GM10266 (cell line): Measurements from ENCODE around the gene SHOC1.

ENCODE experiments used
- DNase-seq: peaks from one replicate; pipeline ENCODE4 v3.0.0; 2012; ENCODE audit errors: extremely low spot score
- TF ChIP-seq, protein P1 (sequence below): IDR thresholded peaks from 2 replicates; pipeline ENCODE4 v1.5.1; 2012; ENCODE audit warnings: mild to moderate bottlenecking, low read depth; ENCODE audit not compliant: control insufficient read depth, insufficient read depth; ENCODE audit errors: missing control alignments

SHOC1 gene

DNA sequence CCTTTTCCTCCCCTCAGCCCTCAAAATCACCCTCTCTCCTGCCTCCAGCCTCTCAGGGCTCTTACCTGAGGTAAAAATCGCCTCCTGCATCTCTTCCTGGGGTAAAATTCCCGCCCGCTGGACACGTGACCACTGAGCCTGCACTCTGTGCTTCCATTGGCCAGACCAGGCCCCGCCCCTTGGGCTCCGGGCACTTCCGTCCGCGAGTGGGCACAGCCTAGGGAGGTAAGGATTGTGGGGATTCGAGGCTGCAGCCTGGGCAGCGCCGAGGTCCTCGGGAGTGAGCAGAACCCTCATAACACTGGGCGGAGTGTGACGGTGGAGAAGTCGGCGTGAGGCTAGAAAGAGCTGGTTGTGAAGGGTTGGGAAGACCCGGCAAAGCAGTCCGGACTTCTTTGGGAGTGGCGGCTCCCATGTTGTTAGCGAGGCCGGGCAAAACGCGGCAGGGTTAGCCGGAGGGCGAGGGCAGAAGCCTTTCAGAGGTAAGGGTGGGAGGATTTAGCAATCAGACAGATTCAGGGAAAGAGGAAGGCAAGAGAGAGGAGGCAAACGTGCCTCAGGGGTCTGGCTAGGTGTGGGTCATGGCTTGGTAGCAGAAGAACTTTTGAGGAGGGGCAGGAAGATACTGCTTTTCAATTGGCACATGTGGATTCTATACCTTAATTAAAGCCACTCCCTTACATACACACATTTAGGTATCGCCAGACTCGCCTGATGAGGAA, at the start of gene SHOC1:
TSS of gene SHOC1 (minus strand) at position 103 of the 722 bp plus-strand sequence. CDS start 3,519 bp downstream, outside the sequence.
- DNase-seq: no peak

DNA sequence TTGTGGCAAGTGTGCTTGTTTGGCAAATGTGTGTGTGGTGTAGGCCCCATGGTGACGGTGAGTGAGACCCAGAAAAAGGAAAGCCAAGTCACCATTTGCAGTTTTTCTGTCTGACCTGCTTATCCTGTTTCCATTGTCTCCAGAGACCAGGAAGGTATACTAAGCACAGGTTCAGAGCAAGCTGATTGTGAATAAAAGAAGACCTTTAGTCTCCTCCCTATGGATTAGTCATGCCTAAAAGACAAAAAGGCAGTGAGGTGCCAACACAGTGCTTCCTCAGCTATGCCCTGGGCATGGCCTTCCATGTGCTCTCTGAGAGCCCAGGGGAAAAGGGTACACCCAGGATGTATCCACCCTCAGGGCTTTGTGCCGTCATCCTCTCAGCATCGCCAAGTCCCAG, 49.2 kb upstream of the SHOC1 start:
- TF ChIP-seq, protein P1, sequence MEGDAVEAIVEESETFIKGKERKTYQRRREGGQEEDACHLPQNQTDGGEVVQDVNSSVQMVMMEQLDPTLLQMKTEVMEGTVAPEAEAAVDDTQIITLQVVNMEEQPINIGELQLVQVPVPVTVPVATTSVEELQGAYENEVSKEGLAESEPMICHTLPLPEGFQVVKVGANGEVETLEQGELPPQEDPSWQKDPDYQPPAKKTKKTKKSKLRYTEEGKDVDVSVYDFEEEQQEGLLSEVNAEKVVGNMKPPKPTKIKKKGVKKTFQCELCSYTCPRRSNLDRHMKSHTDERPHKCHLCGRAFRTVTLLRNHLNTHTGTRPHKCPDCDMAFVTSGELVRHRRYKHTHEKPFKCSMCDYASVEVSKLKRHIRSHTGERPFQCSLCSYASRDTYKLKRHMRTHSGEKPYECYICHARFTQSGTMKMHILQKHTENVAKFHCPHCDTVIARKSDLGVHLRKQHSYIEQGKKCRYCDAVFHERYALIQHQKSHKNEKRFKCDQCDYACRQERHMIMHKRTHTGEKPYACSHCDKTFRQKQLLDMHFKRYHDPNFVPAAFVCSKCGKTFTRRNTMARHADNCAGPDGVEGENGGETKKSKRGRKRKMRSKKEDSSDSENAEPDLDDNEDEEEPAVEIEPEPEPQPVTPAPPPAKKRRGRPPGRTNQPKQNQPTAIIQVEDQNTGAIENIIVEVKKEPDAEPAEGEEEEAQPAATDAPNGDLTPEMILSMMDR: no peak
- DNase-seq: no peak

More for the DNA sequence above, at the start of gene SHOC1:
- TF ChIP-seq, protein P1: no peak

- no peak for DNase-seq
- TF ChIP-seq, protein P1: no peak
These were observed 47.6 kb upstream of the SHOC1 start for GRCh38 chr9:111842313-111842712.

DNA sequence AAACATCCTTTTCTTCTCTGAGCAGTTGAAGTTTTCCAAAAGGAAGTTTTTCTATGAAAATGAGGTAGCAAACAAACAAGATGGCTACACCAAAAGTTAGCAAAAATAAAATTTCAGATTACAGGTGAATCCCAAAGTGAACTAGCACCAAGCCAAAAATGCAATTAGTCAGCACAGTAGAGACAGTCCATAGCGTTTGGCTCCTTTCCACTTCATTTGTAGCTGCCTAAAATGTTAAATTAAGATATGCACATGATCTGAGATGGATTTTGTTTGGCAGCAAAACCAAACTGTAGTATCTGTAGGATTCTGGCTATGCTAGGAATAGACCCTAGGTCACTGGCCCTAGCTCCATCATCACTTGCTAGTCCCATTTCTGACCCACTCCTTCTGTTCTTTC, 45.7 kb upstream of the SHOC1 start:
- DNase-seq: no peak
- TF ChIP-seq, protein P1: no peak

GRCh38 chr9:111839987-111840386, 45.2 kb upstream of the SHOC1 start:
- TF ChIP-seq, protein P1: no peak
- DNase-seq: no peak

DNA sequence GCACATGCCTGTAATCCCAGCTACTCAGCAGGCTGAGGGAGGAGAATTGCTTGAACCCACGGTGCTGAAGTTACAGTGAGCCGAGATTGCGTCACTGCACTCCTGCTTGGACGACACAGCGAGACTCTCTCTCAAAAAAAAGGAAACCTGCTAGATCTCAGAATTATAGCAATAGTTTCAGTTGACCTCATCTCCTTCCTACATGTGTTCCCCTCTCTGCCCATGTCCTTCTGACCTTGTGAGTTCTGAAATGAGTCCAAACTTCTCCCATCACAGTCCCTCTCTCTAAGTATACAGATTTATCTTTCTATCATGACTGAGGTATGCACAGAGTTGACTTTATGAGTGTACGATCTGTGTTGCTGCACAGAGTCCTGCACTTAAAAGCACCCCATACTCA, 44.6 kb upstream of the SHOC1 start:
- TF ChIP-seq, protein P1: no peak
- peak; percentile 42 for DNase-seq

GRCh38 chr9:111838439-111838838, 43.7 kb upstream of the SHOC1 start:
- TF ChIP-seq, protein P1: no peak

More at GRCh38 chr9:111838439-111838838, 43.7 kb upstream of the SHOC1 start:
- no peak for DNase-seq
